Liver (tissue), 9 donors: ENCODE measurements around the gene ORC5. TPM values are rescaled to one million over a fixed set of nuclear protein-coding genes. Genes with fewer than 3 reads are reported as not detected.

Experiments
- DNase-seq: peaks from one replicate; pipeline ENCODE4 v3.0.0-alpha.2; 2017; ENCODE audit warnings: low spot score
- H3K27ac ChIP-seq, 2 donors: one replicate each; pipeline ENCODE4 v1.7.0; 2013; ENCODE audit warnings: inconsistent platforms in 2 of 2, low read length in 2 of 2, control low read depth in 1 of 2, low read depth in 1 of 2, mild to moderate bottlenecking in 1 of 2
- H3K27me3 ChIP-seq, 4 donors: one replicate each; pipeline versions ENCODE4 v1.6.1 to v1.7.0; 2013; ENCODE audit warnings: low read length in 3 of 4, inconsistent platforms in 1 of 4, mild to moderate bottlenecking in 1 of 4, moderate library complexity in 1 of 4; ENCODE audit not compliant: control insufficient read depth in 4 of 4, insufficient read depth in 4 of 4
- H3K36me3 ChIP-seq, 4 donors: one replicate each; pipeline versions ENCODE4 v1.6.1 to v1.7.0; 2013; ENCODE audit warnings: low read length in 3 of 4, mild to moderate bottlenecking in 3 of 4, low read depth in 1 of 4, moderate library complexity in 1 of 4; ENCODE audit not compliant: control insufficient read depth in 4 of 4, insufficient read depth in 3 of 4
- H3K4me1 ChIP-seq, 4 donors: one replicate each; pipeline versions ENCODE4 v1.6.1 to v1.7.0; 2013; ENCODE audit warnings: low read length in 3 of 4, mild to moderate bottlenecking in 3 of 4, moderate library complexity in 1 of 4; ENCODE audit not compliant: control insufficient read depth in 4 of 4, insufficient read depth in 4 of 4
- H3K4me3 ChIP-seq, 3 donors: one replicate each; pipeline versions ENCODE4 v1.6.1 to v1.7.0; 2013; ENCODE audit warnings: low read length in 3 of 3, control low read depth in 1 of 3, low read depth in 1 of 3, mild to moderate bottlenecking in 1 of 3
- H3K9ac ChIP-seq, 2 donors: one replicate each; pipeline ENCODE4 v1.7.0; 2013; ENCODE audit warnings: low read length in 2 of 2, mild to moderate bottlenecking in 2 of 2, moderate library complexity in 2 of 2, control low read depth in 1 of 2, low read depth in 1 of 2
- H3K9me3 ChIP-seq, 4 donors: one replicate each; pipeline versions ENCODE4 v1.6.1 to v1.7.0; 2013; ENCODE audit warnings: low read length in 3 of 4; ENCODE audit not compliant: control insufficient read depth in 4 of 4
- ATF3 ChIP-seq: IDR thresholded peaks from 2 replicates; pipeline ENCODE4 v1.6.1; 2016; ENCODE audit warnings: antibody characterized with exemption
- EGR1 ChIP-seq, 2 donors: IDR thresholded peaks; 2 replicates each; pipeline ENCODE4 v1.6.1; 2016 to 2018; ENCODE audit warnings: antibody characterized with exemption in 2 of 2, low read depth in 2 of 2
- FOXA1 ChIP-seq: IDR thresholded peaks from 2 replicates; pipeline ENCODE4 v1.6.1; 2016; ENCODE audit warnings: antibody characterized with exemption
- FOXA2 ChIP-seq: IDR thresholded peaks from 2 replicates; pipeline ENCODE4 v1.6.1; 2016; ENCODE audit warnings: antibody characterized with exemption
- GABPA ChIP-seq, 2 donors: IDR thresholded peaks in 1 of 2; conservative IDR thresholded peaks in 1 of 2; 2 replicates each; pipeline ENCODE4 v1.6.1; 2016; ENCODE audit warnings: antibody characterized with exemption in 2 of 2, mild to moderate bottlenecking in 1 of 2, moderate library complexity in 1 of 2
- HNF4A ChIP-seq, 2 donors: conservative IDR thresholded peaks; 2 replicates each; pipeline ENCODE4 v1.6.1; 2016; ENCODE audit warnings: antibody characterized with exemption in 2 of 2, mild to moderate bottlenecking in 2 of 2
- HNF4G ChIP-seq: IDR thresholded peaks from 2 replicates; pipeline ENCODE4 v1.6.1; 2016; ENCODE audit warnings: antibody characterized with exemption
- JUND ChIP-seq, 2 donors: IDR thresholded peaks; 2 replicates each; pipeline ENCODE4 v1.6.1; 2016; ENCODE audit warnings: antibody characterized with exemption in 2 of 2
- MAX ChIP-seq: IDR thresholded peaks from 2 replicates; pipeline ENCODE4 v1.6.1; 2016; ENCODE audit warnings: antibody characterized with exemption
- NR2F2 ChIP-seq: IDR thresholded peaks from 2 replicates; pipeline ENCODE4 v1.6.1; 2016; ENCODE audit warnings: antibody characterized with exemption
- RAD21 ChIP-seq, 2 donors: IDR thresholded peaks; 2 replicates each; pipeline ENCODE4 v1.6.1; 2016; ENCODE audit warnings: antibody characterized with exemption in 2 of 2, mild to moderate bottlenecking in 2 of 2
- REST ChIP-seq: IDR thresholded peaks from 2 replicates; pipeline ENCODE4 v1.6.1; 2016; ENCODE audit warnings: antibody characterized with exemption, mild to moderate bottlenecking
- RXRA ChIP-seq, 2 donors: IDR thresholded peaks; 2 replicates each; pipeline ENCODE4 v1.6.1; 2017 to 2018; ENCODE audit warnings: antibody characterized with exemption in 2 of 2, mild to moderate bottlenecking in 1 of 2
- SP1 ChIP-seq: IDR thresholded peaks from 2 replicates; pipeline ENCODE4 v1.6.1; 2018; ENCODE audit warnings: antibody characterized with exemption, mild to moderate bottlenecking
- TAF1 ChIP-seq: conservative IDR thresholded peaks from 2 replicates; pipeline ENCODE4 v1.6.1; 2016; ENCODE audit warnings: antibody characterized with exemption, mild to moderate bottlenecking
- YY1 ChIP-seq: IDR thresholded peaks from 2 replicates; pipeline ENCODE4 v1.6.1; 2016; ENCODE audit warnings: antibody characterized with exemption, mild to moderate bottlenecking
- WGBS: extraction: QIAGEN DNeasy Blood & Tissue Kit; methylation state at CpG from one replicate; pipeline ENCODE4 v1.1.7; 2013; 5-methylcytosine and 5-hydroxymethylcytosine counted together
- polyA plus RNA-seq, 2 donors: library from polyadenylated mRNA; stranded (reverse) in 1 of 2; unstranded in 1 of 2; fragments of 200-250 nt in 1 of 2; fragments of >200 nt in 1 of 2; fragmentation: Nextera tagmentation in 1 of 2; extraction: Ambion mirVana in 1 of 2; gene quantifications; one replicate each; pipeline versions ENCODE4 v1.2.1 to v1.2.3, GENCODE V29; 2013 to 2015
- total RNA-seq, 2 donors: library from RNA; depleted of rRNA; stranded (reverse); fragments of >200 nt; gene quantifications; one replicate each; pipeline ENCODE4 v1.2.3, GENCODE V29; 2014
- TF ChIP-seq, protein P1 (sequence below): fragments of 150-350 bp; IDR thresholded peaks from 2 replicates; pipeline ENCODE4 v1.5.1; 2017; ENCODE audit warnings: improper control_type of control experiment, low read depth, low read length; ENCODE audit not compliant: missing input control
- TF ChIP-seq, protein P2 (sequence below): IDR thresholded peaks from 2 replicates; pipeline ENCODE4 v1.6.1; 2016; ENCODE audit warnings: antibody characterized with exemption
- donor health status: healthy.
- donor health status: healthy.
- donor health status: healthy.
- donor health status: healthy.
- donor health status: healthy.

ORC5 gene
- total and polyA plus RNA-seq, 4 donors = 8.4 to 20.7 (median 11.5) TPM

GRCh38 chr7:104137511-104137910 is 70.3 kb downstream of the ORC5 start:
- Histone ChIP-seq H3K4me3 (no peak overlapping the region), H3K4me1 (no peaks in the 10 kb centered on the region), H3K27ac (no peak overlapping the region), H3K9ac (no peak overlapping the region), H3K27me3 (no peaks in the 10 kb centered on the region), H3K36me3 (peaks cover 3 to 9% (median 9%) of the 10 kb centered on the region in 4 donors), H3K9me3 (no peaks in the 10 kb centered on the region)
- 99% methylated on average over 10 of the region's 10 CpGs for WGBS
- no peak for DNase-seq
- TF ChIP-seq GABPA (IDR thresholded peaks at IDR 0.05 in 1 of 2, conservative IDR thresholded peaks at IDR 0.05 in 1 of 2) (no peak), REST (no peak), RAD21 (IDR thresholded peaks at IDR 0.05) (no peak), HNF4A (conservative IDR thresholded peaks at IDR 0.05) (no peak), FOXA2 (no peak), EGR1 (IDR thresholded peaks at IDR 0.05; ENCODE audit: low read depth in 2 of 2) (no peak), ATF3 (no peak), HNF4G (no peak), MAX (no peak), FOXA1 (no peak), NR2F2 (no peak), RXRA (IDR thresholded peaks at IDR 0.05) (no peak), TAF1 (no peak), SP1 (no peak), JUND (IDR thresholded peaks at IDR 0.05) (no peak), YY1 (no peak)
- TF ChIP-seq, protein P1, sequence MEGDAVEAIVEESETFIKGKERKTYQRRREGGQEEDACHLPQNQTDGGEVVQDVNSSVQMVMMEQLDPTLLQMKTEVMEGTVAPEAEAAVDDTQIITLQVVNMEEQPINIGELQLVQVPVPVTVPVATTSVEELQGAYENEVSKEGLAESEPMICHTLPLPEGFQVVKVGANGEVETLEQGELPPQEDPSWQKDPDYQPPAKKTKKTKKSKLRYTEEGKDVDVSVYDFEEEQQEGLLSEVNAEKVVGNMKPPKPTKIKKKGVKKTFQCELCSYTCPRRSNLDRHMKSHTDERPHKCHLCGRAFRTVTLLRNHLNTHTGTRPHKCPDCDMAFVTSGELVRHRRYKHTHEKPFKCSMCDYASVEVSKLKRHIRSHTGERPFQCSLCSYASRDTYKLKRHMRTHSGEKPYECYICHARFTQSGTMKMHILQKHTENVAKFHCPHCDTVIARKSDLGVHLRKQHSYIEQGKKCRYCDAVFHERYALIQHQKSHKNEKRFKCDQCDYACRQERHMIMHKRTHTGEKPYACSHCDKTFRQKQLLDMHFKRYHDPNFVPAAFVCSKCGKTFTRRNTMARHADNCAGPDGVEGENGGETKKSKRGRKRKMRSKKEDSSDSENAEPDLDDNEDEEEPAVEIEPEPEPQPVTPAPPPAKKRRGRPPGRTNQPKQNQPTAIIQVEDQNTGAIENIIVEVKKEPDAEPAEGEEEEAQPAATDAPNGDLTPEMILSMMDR = no peak
- TF ChIP-seq, protein P2, sequence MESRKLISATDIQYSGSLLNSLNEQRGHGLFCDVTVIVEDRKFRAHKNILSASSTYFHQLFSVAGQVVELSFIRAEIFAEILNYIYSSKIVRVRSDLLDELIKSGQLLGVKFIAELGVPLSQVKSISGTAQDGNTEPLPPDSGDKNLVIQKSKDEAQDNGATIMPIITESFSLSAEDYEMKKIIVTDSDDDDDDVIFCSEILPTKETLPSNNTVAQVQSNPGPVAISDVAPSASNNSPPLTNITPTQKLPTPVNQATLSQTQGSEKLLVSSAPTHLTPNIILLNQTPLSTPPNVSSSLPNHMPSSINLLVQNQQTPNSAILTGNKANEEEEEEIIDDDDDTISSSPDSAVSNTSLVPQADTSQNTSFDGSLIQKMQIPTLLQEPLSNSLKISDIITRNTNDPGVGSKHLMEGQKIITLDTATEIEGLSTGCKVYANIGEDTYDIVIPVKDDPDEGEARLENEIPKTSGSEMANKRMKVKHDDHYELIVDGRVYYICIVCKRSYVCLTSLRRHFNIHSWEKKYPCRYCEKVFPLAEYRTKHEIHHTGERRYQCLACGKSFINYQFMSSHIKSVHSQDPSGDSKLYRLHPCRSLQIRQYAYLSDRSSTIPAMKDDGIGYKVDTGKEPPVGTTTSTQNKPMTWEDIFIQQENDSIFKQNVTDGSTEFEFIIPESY = no peak
